SK-N-SH (cell line): ENCODE data around the gene EVI5. TPM values are rescaled to one million over a fixed set of nuclear protein-coding genes. Genes with fewer than 3 reads are reported as not detected.

ENCODE experiments used
- CTCF ChIA-PET: fragments of 300-600, 350-600 bp; formaldehyde crosslinking; extraction: SDS; loops from one replicate; lab custom pipeline; 2021; lab: Yijun Ruan, JAX
- POLR2A ChIA-PET: fragments of 350-600 bp; sonication (Branson Sonifier 250); formaldehyde crosslinking; extraction: SDS; loops from one replicate; lab custom pipeline; 2020; ENCODE audit warnings: antibody characterized with exemption, inconsistent platforms; lab: Yijun Ruan, JAX
- DNase-seq: peaks from one replicate; pipeline ENCODE4 v3.0.0; 2012
- H2AFZ ChIP-seq: fragments of 200-600 bp; sonication (generic); 2 replicates; pipeline ENCODE4 v1.8.1; 2016; ENCODE audit warnings: antibody characterized with exemption, mild to moderate bottlenecking, low read depth
- H3F3A ChIP-seq: fragments of 200-600 bp; sonication (generic); replicated peaks from 2 replicates; pipeline ENCODE3; 2016; ENCODE audit warnings: antibody characterized with exemption, mild to moderate bottlenecking; ENCODE audit not compliant: insufficient read depth
- H3K27ac ChIP-seq, 2 experiments: fragments of 200-500 bp in 1 of 2; fragments of 200-600 bp in 1 of 2; sonication (Bioruptor generic) in 1 of 2; sonication (generic), shearing (Covaris generic) in 1 of 2; 2 replicates each; pipeline versions ENCODE4 v1.5.1 to v1.6.1; 2014 to 2016; ENCODE audit warnings: low read depth in 2 of 2, inconsistent platforms in 1 of 2, low read length in 1 of 2, mild to moderate bottlenecking in 1 of 2, mixed read lengths in 1 of 2
- H3K27me3 ChIP-seq: fragments of 200-600 bp; sonication (generic), shearing (Covaris generic); 2 replicates; pipeline ENCODE4 v1.6.1; 2016; ENCODE audit warnings: mixed run types; ENCODE audit not compliant: insufficient read depth
- H3K36me3 ChIP-seq, 2 experiments: fragments of 200-500 bp in 1 of 2; fragments of 200-600 bp in 1 of 2; sonication (Bioruptor generic) in 1 of 2; sonication (generic) in 1 of 2; replicated peaks in 1 of 2; 2 replicates each; pipeline versions ENCODE3 to v1.5.1; 2014 to 2016; ENCODE audit warnings: low read length in 1 of 2, mild to moderate bottlenecking in 1 of 2; ENCODE audit not compliant: insufficient read depth in 2 of 2, control insufficient read depth in 1 of 2
- H3K4me1 ChIP-seq, 2 experiments: fragments of 200-500 bp in 1 of 2; fragments of 200-600 bp in 1 of 2; sonication (Bioruptor generic) in 1 of 2; sonication (generic), shearing (Covaris generic) in 1 of 2; 2 replicates each; pipeline versions ENCODE4 v1.5.1 to v1.6.1; 2014 to 2016; ENCODE audit warnings: low read depth in 1 of 2, low read length in 1 of 2, mixed run types in 1 of 2; ENCODE audit not compliant: insufficient read depth in 2 of 2, control insufficient read depth in 1 of 2
- H3K4me2 ChIP-seq: fragments of 200-600 bp; sonication (generic), shearing (Covaris generic); 2 replicates; pipeline ENCODE4 v1.6.1; 2017; ENCODE audit warnings: mixed run types
- H3K4me3 ChIP-seq, 2 experiments: fragments of 200-500 bp in 1 of 2; fragments of 200-600 bp in 1 of 2; sonication (Bioruptor generic) in 1 of 2; sonication (generic), shearing (Covaris generic) in 1 of 2; 2 replicates each; pipeline versions ENCODE4 v1.5.1 to v1.8.1; 2014 to 2016; ENCODE audit warnings: low read depth in 2 of 2, inconsistent platforms in 1 of 2, low read length in 1 of 2, mild to moderate bottlenecking in 1 of 2, mixed read lengths in 1 of 2, moderate library complexity in 1 of 2
- H3K79me2 ChIP-seq: fragments of 200-600 bp; sonication (generic); 2 replicates; pipeline ENCODE4 v1.8.1; 2017; ENCODE audit warnings: mild to moderate bottlenecking; ENCODE audit not compliant: insufficient read depth
- H3K9ac ChIP-seq: fragments of 200-600 bp; sonication (generic); 2 replicates; pipeline ENCODE4 v1.6.1; 2017; ENCODE audit warnings: mixed run types
- H3K9me2 ChIP-seq: fragments of 200-600 bp; sonication (generic); 2 replicates; pipeline ENCODE4 v1.6.1; 2017; ENCODE audit warnings: mixed run types
- H3K9me3 ChIP-seq: fragments of 200-600 bp; sonication (generic); 2 replicates; pipeline ENCODE4 v1.6.1; 2017; ENCODE audit warnings: mixed run types, mild to moderate bottlenecking, moderate library complexity
- H4K20me1 ChIP-seq: fragments of 200-600 bp; sonication (generic); 2 replicates; pipeline ENCODE4 v1.6.1; 2017; ENCODE audit warnings: mild to moderate bottlenecking, mixed run types; ENCODE audit not compliant: insufficient read depth
- CHD2 ChIP-seq: fragments of 150-350 bp; IDR thresholded peaks from 2 replicates; pipeline ENCODE4 v1.6.1; 2018; ENCODE audit warnings: low read length; ENCODE audit not compliant: partially characterized antibody
- CTCF ChIP-seq: fragments of 200-600 bp; sonication (generic); IDR thresholded peaks from 2 replicates; pipeline ENCODE4 v1.6.1; 2017; ENCODE audit warnings: antibody characterized with exemption, mild to moderate bottlenecking, moderate library complexity
- EP300 ChIP-seq, 2 experiments: IDR thresholded peaks; 2 replicates each; pipeline versions ENCODE4 v1.4.0 to v1.6.1; 2012; ENCODE audit warnings: borderline replicate concordance in 1 of 2, low read depth in 1 of 2, low read length in 1 of 2
- FOXJ3 ChIP-seq: sonication (generic); formaldehyde crosslinking; IDR thresholded peaks from 2 replicates; pipeline ENCODE4 v1.5.1; 2020; ENCODE audit warnings: mild to moderate bottlenecking, missing genetic modification reagents
- FOXM1 ChIP-seq: IDR thresholded peaks from 2 replicates; pipeline ENCODE4 v1.4.0; 2012; ENCODE audit warnings: low read depth, mild to moderate bottlenecking
- IRF3 ChIP-seq: fragments of 150-350 bp; IDR thresholded peaks from 2 replicates; pipeline ENCODE4 v1.6.1; 2016; ENCODE audit warnings: mild to moderate bottlenecking, low read depth, low read length
- JUND ChIP-seq: IDR thresholded peaks from 2 replicates; pipeline ENCODE4 v1.4.0; 2012
- MXI1 ChIP-seq: IDR thresholded peaks from 2 replicates; pipeline ENCODE4 v1.6.1; 2012; ENCODE audit warnings: mild to moderate bottlenecking, low read depth, low read length, improper control_type of control experiment
- NRF1 ChIP-seq: IDR thresholded peaks from 2 replicates; pipeline ENCODE4 v1.6.1; 2012; ENCODE audit warnings: low read depth, mild to moderate bottlenecking, low read length
- POLR2AphosphoS5 ChIP-seq: IDR thresholded peaks from 2 replicates; pipeline ENCODE4 v1.6.1; 2012; ENCODE audit warnings: low read depth, low read length
- RAD21 ChIP-seq: IDR thresholded peaks from 2 replicates; pipeline ENCODE4 v1.6.1; 2012; ENCODE audit warnings: mild to moderate bottlenecking, low read length
- REST ChIP-seq: IDR thresholded peaks from 2 replicates; pipeline ENCODE4 v1.6.1; 2012; ENCODE audit warnings: mild to moderate bottlenecking, low read depth, low read length, moderate library complexity
- RXRA ChIP-seq: IDR thresholded peaks from 2 replicates; pipeline ENCODE4 v1.4.0; 2012; ENCODE audit warnings: low read depth, mild to moderate bottlenecking, borderline replicate concordance
- SIN3A ChIP-seq: IDR thresholded peaks from 2 replicates; pipeline ENCODE4 v1.6.1; 2012; ENCODE audit warnings: low read depth, mild to moderate bottlenecking, low read length, moderate library complexity, borderline replicate concordance
- SMC3 ChIP-seq: IDR thresholded peaks from 2 replicates; pipeline ENCODE4 v1.6.1; 2012; ENCODE audit warnings: low read depth, low read length, improper control_type of control experiment
- TAF1 ChIP-seq: IDR thresholded peaks from 2 replicates; pipeline ENCODE4 v1.6.1; 2012; ENCODE audit warnings: low read depth, mild to moderate bottlenecking, low read length, moderate library complexity, borderline replicate concordance
- TCF12 ChIP-seq: IDR thresholded peaks from 2 replicates; pipeline ENCODE4 v1.4.0; 2012
- TEAD4 ChIP-seq: IDR thresholded peaks from 2 replicates; pipeline ENCODE4 v1.4.0; 2012; ENCODE audit warnings: mild to moderate bottlenecking, borderline replicate concordance; ENCODE audit not compliant: insufficient read depth
- USF2 ChIP-seq: fragments of 150-350 bp; IDR thresholded peaks from 2 replicates; pipeline ENCODE4 v1.6.1; 2017; ENCODE audit warnings: antibody characterized with exemption, low read length, low read depth, borderline replicate concordance
- ZBTB33 ChIP-seq: IDR thresholded peaks from 2 replicates; pipeline ENCODE4 v1.4.0; 2012; ENCODE audit warnings: low read depth, borderline replicate concordance
- WGBS: methylation state at CpG from one replicate; pipeline ENCODE4 v1.1.6; 2017; ENCODE audit warnings: low lambda C conversion rate; 5-methylcytosine and 5-hydroxymethylcytosine counted together
- polyA plus RNA-seq, 3 experiments: library from polyadenylated mRNA; depleted of rRNA; stranded (reverse); fragments of >200 nt; gene quantifications; 2 replicates each; pipeline ENCODE4 v1.2.3, GENCODE V29; 2012

Gene EVI5
- polyA plus RNA-seq, 1 of the 3 experiments (the other 2 are of a cell fraction): 5.7 TPM

- no peaks in the 10 kb centered on the region for H3K36me3 ChIP-seq
- H3F3A ChIP-seq: no peaks in the 10 kb centered on the region
- H4K20me1 ChIP-seq: no peaks in the 10 kb centered on the region
- no peak for DNase-seq
- no peak overlapping the region for H3K4me3 ChIP-seq
- H3K4me1 ChIP-seq: peaks cover 0 to 2% of the 10 kb centered on the region in 2 experiments; a peak in 2 of 4 replicates
- peaks cover 9% of the 10 kb centered on the region; the same call in 1 of the 2 replicates for H3K79me2 ChIP-seq
- no peak overlapping the region for H3K9ac ChIP-seq
- no peaks in the 10 kb centered on the region for H3K27me3 ChIP-seq
- WGBS: 85% methylated on average over 6 of the region's 6 CpGs
- no peak for TF ChIP-seq EP300 (IDR thresholded peaks at IDR 0.05; ENCODE audit: borderline replicate concordance in 1 of 2, low read depth in 1 of 2, low read length in 1 of 2)
- no peak for TF ChIP-seq MXI1
- TF ChIP-seq SIN3A: no peak
- no peak for TF ChIP-seq TEAD4
- TF ChIP-seq RAD21: no peak
- no peak for TF ChIP-seq TAF1
- TF ChIP-seq NRF1: no peak
- no peak for TF ChIP-seq TCF12
- no peak for TF ChIP-seq REST
- no peak for TF ChIP-seq CTCF
- no peak for TF ChIP-seq USF2
- TF ChIP-seq CHD2: no peak
- no peak for TF ChIP-seq IRF3
- TF ChIP-seq FOXM1: no peak
- no peak for TF ChIP-seq SMC3
- no peak for TF ChIP-seq JUND
- no peak for TF ChIP-seq POLR2AphosphoS5
- no peak for TF ChIP-seq RXRA
- TF ChIP-seq ZBTB33: no peak
- TF ChIP-seq FOXJ3 (CRISPR knock-in tag): no peak
- H2AFZ ChIP-seq: no peak overlapping the region
- H3K9me3 ChIP-seq: no peaks in the 10 kb centered on the region
- H3K4me2 ChIP-seq: no peak overlapping the region
- POLR2A ChIA-PET: no interaction called here
- no peaks in the 10 kb centered on the region for H3K9me2 ChIP-seq
- CTCF ChIA-PET: interaction anchor here (1.0 kb wide), 1 partner anchor 15 kb away, joined by 3 read pairs; no protein-coding TSS in a partner anchor
- H3K27ac ChIP-seq: no peak overlapping the region
These were observed 73.3 kb downstream of the EVI5 start for GRCh38 chr1:92711473-92712165.
